RWPE1 (cell line): Measurements from ENCODE around the gene SHLD1.
A peak's percentile ranks its signal among the peaks of the same experiment; 100 is the strongest.

Source experiments
- CTCF ChIA-PET: fragments of 350-600 bp; sonication (Branson Sonifier 250); formaldehyde crosslinking; extraction: SDS; loops from one replicate; lab custom pipeline; 2021; lab: Yijun Ruan, JAX
- POLR2A ChIA-PET: fragments of 400-600 bp; formaldehyde crosslinking; extraction: SDS; loops from one replicate; lab custom pipeline; 2020; ENCODE audit warnings: antibody characterized with exemption; ENCODE audit not compliant: low non-redundant PET; lab: Yijun Ruan, JAX
- DNase-seq: peaks from one replicate; pipeline ENCODE4 v3.0.0; 2012; ENCODE audit warnings: low spot score
- H3K27ac ChIP-seq: fragments of 450-650 bp; 2 replicates; pipeline ENCODE4 v1.5.1; 2017
- CTCF ChIP-seq: fragments of 450-650 bp; conservative IDR thresholded peaks from 2 replicates; pipeline ENCODE4 v1.5.1; 2017; ENCODE audit warnings: low read depth, mild to moderate bottlenecking

The SHLD1 gene

GRCh38 chr20:5845681-5846615 lies 95.7 kb downstream of the SHLD1 start:
- H3K27ac ChIP-seq = no peak overlapping the region
- CTCF ChIA-PET = interaction anchor here (0.6 kb wide), 1 partner anchor 285 kb away, joined by 3 read pairs; no protein-coding TSS in a partner anchor
- DNase-seq = no peak
- TF ChIP-seq CTCF = no peak
- POLR2A ChIA-PET = no interaction called here

- CTCF ChIA-PET = no interaction called here
- no peak for TF ChIP-seq CTCF
- POLR2A ChIA-PET = interaction anchor here (0.7 kb wide), 1 partner anchor 10 kb away, joined by 5 read pairs; no protein-coding TSS in a partner anchor
- DNase-seq = peak; percentile 46
- H3K27ac ChIP-seq = no peak overlapping the region
Measured at GRCh38 chr20:5848711-5849505, 98.7 kb downstream of the SHLD1 start.

- no peak for DNase-seq
- POLR2A ChIA-PET = no interaction called here
- H3K27ac ChIP-seq = no peak overlapping the region
- no peak for TF ChIP-seq CTCF
- CTCF ChIA-PET = no interaction called here
Measured at GRCh38 chr20:5855939-5856338, 105.7 kb downstream of the SHLD1 start.

GRCh38 chr20:5859608-5860007 lies 109.4 kb downstream of the SHLD1 start:
- no peak for DNase-seq
- no peak overlapping the region for H3K27ac ChIP-seq
- no peak for TF ChIP-seq CTCF
- ChIA-PET POLR2A (interaction anchor here (0.6 kb wide), 1 partner anchor 10 kb away, joined by 5 read pairs; no protein-coding TSS in a partner anchor), CTCF (no interaction called here)

- H3K27ac ChIP-seq = peak overlapping the region; percentile 73; the same call in 1 of the 2 replicates
- POLR2A ChIA-PET = no interaction called here
- DNase-seq = no peak
- CTCF ChIA-PET = no interaction called here
- TF ChIP-seq CTCF = no peak
Measured at GRCh38 chr20:5862703-5863039, 112.5 kb downstream of the SHLD1 start.
